ENCODE data around the gene THUMPD2. TPM values are rescaled to one million over a fixed set of nuclear protein-coding genes. Genes with fewer than 3 reads are reported as not detected.

THUMPD2 gene
- total and polyA plus RNA-seq, 8 donors = 9.6 to 34.6 (median 27.9) TPM

- H3K9me3 ChIP-seq = no peaks in the 10 kb centered on the region
- no peak overlapping the region for H3K27ac ChIP-seq
- H3K4me1 ChIP-seq = no peaks in the 10 kb centered on the region
- no peak for TF ChIP-seq CTCF (IDR thresholded peaks at IDR 0.05)
- ATAC-seq (no peak), DNase-seq (no peak)
- H3K4me3 ChIP-seq = no peak overlapping the region
- intact Hi-C loops (cut with DNase I) = no loop called here
- H3K36me3 ChIP-seq = peaks cover 0 to 64% of the 10 kb centered on the region in 2 donors
- H3K27me3 ChIP-seq = no peaks in the 10 kb centered on the region
Observed at GRCh38 chr2:39762448-39762847, 16.6 kb downstream of the THUMPD2 start.

DNA sequence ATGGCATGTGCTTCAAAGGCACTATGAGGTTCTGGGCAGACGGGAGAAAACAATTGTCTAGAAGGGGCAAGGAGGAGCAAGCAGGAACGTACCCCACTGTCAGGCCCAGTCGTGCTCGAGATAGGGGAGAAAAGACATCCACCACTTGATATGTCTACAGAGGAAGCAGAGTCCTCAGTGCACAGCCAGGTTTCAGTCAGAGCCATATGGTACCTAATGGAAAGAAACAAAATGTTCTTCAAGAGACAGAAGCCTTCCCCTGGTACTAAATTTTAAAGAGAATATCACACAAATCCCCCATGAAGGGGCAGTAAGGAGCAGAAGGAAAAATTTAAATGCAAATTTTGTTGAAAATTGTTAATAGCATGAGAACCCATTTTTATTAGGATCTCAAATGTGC, 21.9 kb downstream of the THUMPD2 start:
- no peaks in the 10 kb centered on the region for H3K9me3 ChIP-seq
- no peak overlapping the region for H3K4me3 ChIP-seq
- DNase-seq = no peak
- peaks cover 5 to 81% of the 10 kb centered on the region in 2 donors for H3K36me3 ChIP-seq
- intact Hi-C loops (cut with DNase I) = no loop called here
- ATAC-seq = no peak
- H3K27ac ChIP-seq = no peak overlapping the region
- TF ChIP-seq CTCF (IDR thresholded peaks at IDR 0.05) = no peak
- H3K27me3 ChIP-seq = no peaks in the 10 kb centered on the region
- no peaks in the 10 kb centered on the region for H3K4me1 ChIP-seq

GRCh38 chr2:39755466-39755865, 23.6 kb downstream of the THUMPD2 start:
- Histone ChIP-seq H3K4me1 (no peaks in the 10 kb centered on the region), H3K9me3 (no peaks in the 10 kb centered on the region), H3K36me3 (peaks cover 5 to 90% of the 10 kb centered on the region in 2 donors), H3K4me3 (no peak overlapping the region), H3K27me3 (no peaks in the 10 kb centered on the region), H3K27ac (no peak overlapping the region)
- DNase-seq (no peak), ATAC-seq (no peak)
- no peak for TF ChIP-seq CTCF (IDR thresholded peaks at IDR 0.05)
- intact Hi-C loops (cut with DNase I) = no loop called here

DNA sequence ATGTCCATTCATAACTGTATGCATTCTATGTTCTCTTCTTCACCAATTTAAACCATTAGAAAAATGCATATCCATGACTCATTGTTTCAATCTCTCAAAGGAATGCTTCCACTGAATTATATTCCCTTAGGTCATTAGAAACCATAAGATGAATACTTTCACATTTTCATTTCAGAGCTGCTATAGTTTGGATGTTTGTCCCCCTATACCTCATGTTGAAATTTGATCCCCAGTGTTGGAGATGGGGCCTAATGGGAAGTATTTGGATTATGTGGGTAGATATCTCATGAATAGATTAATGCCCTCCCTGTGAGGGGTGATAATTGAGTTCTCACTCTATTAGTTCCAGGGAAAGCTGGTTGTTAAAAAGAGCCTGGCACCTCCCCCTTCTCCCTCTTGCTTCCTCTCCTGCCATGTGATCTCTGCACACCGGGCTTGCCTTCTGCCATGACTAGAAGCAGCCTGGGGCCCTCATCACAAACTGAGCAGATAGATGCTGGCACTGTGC, 35.7 kb downstream of the THUMPD2 start:
- Histone ChIP-seq H3K27me3 (no peaks in the 10 kb centered on the region), H3K9me3 (no peaks in the 10 kb centered on the region), H3K4me1 (no peaks in the 10 kb centered on the region), H3K36me3 (peaks cover 0 to 43% of the 10 kb centered on the region in 2 donors), H3K4me3 (no peak overlapping the region), H3K27ac (no peak overlapping the region)
- intact Hi-C loops (cut with DNase I) = no loop called here
- no peak for DNase-seq
- TF ChIP-seq CTCF (IDR thresholded peaks at IDR 0.05) = no peak
- no peak for ATAC-seq

- Histone ChIP-seq H3K27ac (no peak overlapping the region), H3K4me1 (no peaks in the 10 kb centered on the region), H3K4me3 (no peak overlapping the region), H3K9me3 (no peaks in the 10 kb centered on the region), H3K36me3 (peaks cover 0 to 50% of the 10 kb centered on the region in 2 donors), H3K27me3 (no peaks in the 10 kb centered on the region)
- ATAC-seq = peak; percentile 86
- intact Hi-C loops (cut with DNase I) = no loop called here
- no peak for TF ChIP-seq CTCF (IDR thresholded peaks at IDR 0.05)
- DNase-seq = no peak
Observed at GRCh38 chr2:39741871-39742270, 37.2 kb downstream of the THUMPD2 start.
